HG02623 (cell line): ENCODE measurements around the gene TXNDC16.
"Not testable (repeated sequence)": the region's sequence is repeated elsewhere in the genome, so short reads cannot be mapped to it uniquely, and the experiment has no call there.

Source experiments
- ATAC-seq: cut with Tn5 transposase; IDR thresholded peaks from one replicate; pipeline ENCODE4 v1.9.1; 2021; ENCODE audit warnings: moderate library complexity; ENCODE audit not compliant: unreplicated experiment

Gene TXNDC16

GRCh38 chr14:52545584-52546317 lies 6.6 kb downstream of the TXNDC16 start:
- ATAC-seq: no peak

- ATAC-seq: no peak
These were observed 13.7 kb downstream of the TXNDC16 start for GRCh38 chr14:52538623-52539022.

DNA sequence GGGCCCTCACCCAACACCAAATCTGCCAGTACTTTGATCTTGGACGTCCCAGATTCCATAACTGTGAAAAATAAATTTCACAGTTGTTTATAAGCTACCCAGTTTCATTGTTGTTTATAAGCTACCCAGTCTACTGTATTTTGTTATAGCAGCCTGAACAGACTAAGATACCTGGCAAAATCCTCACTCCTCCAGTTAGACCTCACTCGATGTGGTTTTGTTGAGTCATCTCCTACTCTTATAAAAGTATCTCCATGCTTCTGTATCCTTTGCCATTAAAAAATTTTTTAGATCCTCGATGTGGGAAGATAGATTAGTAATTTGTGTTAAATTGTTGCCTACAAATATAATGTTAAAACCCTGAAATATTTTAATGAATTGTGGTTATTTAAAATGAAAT lies 16.0 kb downstream of the TXNDC16 start:
- ATAC-seq: no peak

- ATAC-seq: no peak
These were observed 20.8 kb downstream of the TXNDC16 start for GRCh38 chr14:52531481-52531880.

- no peak for ATAC-seq
These were observed 25.3 kb downstream of the TXNDC16 start for GRCh38 chr14:52527052-52527451.

GRCh38 chr14:52522581-52523345 lies 29.5 kb downstream of the TXNDC16 start:
- ATAC-seq: no peak

DNA sequence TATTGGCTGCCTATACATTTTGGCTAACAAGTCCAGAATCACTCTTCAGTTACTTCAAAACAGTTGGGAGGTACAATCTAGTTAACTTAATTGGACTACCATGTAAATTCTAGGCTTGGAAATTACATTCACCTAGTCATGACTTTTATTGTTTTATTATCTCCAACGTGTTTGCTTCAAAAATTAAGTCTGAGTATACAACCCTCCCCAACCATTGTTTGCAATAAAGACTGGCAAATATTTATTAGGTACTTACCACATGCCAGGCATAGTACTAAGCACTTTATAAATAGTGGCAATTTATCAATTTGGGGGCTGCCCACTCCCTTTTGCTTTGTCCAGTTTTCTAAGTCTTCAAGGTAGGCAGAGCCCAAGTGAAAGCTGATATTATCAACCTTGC lies 30.3 kb downstream of the TXNDC16 start:
- ATAC-seq: no peak

DNA sequence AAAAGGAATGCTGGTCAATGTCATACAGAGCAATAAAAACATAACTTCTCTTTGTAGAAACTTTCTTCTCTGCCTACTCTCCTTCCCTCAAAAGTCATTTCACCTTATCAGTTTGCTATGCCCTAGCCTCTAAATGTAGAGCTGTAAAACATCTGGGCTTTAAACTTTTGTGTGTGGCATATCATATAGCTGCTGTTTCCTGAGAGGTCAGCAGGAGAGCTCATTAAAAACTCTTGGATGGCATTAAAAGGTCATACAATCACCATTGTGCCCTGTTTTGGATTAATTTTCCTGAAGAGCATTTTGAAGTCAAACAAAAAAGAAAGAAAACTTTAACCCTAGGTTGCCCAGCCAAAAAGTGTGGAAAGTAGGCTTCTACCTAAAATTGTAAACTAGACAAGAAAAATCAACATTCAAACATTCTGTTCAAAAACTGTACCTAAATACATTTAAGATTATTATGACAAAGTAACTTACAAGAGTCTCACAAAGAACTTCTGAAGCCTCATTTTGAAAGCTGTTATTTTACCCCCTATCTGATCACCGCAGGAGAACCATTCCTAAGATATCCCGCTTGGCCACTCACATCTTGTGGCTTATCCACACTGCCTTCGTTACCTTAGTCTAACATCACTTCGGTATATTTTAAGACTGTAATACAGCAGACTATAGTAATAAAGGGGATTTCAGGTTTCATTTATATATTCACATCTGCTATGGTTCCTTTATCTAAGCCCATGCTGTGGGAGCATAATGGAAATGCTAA lies 38.1 kb downstream of the TXNDC16 start:
- no peak for ATAC-seq

DNA sequence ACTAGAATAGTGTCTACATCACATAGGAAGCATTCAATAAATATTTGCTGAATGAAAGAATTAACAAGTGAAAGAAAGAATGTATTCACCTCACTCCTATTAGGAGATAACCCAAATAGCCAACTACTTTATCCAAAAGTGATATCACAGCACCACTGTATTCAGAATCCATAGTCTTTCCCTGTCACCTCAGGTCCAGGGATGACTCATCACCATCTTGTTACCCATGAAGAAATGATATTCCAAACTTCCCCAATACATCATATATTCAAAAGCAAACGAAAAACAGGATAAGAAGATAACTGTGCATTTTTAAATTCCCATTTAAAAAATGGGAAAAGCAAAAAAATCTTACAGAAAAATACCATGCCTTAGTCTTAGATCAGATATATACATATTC lies 39.1 kb downstream of the TXNDC16 start:
- ATAC-seq: no peak

DNA sequence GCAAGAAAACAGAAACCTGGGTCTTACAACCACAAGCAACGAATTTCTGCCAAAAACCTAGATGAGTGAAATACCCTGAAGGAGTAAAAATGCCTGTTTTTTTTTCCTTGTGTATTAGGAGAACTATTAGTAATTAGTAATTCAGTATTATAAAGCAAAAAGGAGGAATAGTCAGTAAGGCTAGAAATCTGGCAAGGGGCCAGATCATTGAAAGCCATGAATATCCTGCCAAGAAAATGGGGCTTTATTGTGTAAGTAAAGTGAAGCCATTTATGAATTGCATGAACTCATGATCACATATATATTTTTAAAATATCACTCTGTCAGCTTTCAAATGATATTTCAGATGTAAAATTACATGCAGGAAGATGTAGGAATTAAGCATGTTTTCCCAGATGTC lies 57.9 kb downstream of the TXNDC16 start:
- ATAC-seq: no peak

- no peak for ATAC-seq
These were observed 66.8 kb downstream of the TXNDC16 start for GRCh38 chr14:52485350-52485960.

DNA sequence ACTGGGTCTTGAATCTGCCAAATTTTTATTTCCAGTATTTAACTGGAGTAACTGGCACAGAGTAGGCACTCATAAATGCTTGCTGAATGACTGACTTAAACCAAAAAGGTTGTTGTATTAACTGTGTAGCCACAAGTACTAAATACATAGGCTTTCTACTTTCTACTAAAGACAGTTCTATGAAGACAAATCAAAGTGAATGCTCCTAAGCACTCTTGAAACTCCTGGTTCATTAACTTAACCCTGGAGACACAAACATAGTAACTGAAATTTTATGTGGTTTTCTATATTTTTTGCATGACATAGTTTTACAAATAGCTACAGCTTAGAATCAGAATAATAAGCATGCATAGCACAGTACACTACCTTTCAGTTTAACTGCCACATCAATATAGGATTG lies 70.4 kb downstream of the TXNDC16 start:
- ATAC-seq: no peak

DNA sequence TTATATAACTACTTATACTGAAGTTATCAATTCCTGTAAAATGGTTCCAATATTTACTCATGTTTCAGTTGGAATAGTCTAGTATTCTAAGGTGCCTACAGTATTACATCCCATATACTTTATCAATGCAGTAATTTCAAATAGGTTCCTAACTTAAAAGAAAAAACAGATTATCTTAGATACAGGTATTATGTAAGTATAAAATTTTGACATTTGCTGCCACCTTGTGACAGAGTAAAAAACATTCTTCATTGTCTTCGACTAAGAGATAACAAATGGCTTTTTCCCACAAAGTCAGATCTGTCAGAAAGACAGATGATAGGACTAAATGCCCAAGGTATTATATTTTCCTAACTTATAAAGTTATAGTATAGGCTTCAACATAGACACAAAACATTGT lies 78.7 kb downstream of the TXNDC16 start:
- no peak for ATAC-seq

GRCh38 chr14:52472728-52473127 lies 79.6 kb downstream of the TXNDC16 start:
- ATAC-seq: no peak

DNA sequence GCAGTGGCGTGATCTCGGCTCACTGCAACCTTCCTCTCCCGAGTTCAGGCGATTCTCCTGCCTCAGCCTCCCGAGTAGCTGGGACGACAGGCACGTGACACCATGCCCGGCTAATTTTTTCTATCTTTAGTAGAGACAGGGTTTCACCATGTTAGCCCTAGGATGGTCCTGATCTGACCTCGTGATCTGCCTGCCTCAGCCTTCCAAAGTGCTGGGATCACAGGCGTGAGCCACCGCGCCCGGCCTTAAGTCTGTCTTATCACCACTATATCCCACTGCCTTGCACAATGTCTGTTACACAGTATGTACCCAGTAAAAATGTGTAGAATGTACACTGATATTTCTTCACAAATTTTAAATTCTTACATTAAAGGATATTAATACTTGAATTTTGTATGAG lies 80.1 kb downstream of the TXNDC16 start:
- not testable (repeated sequence) for ATAC-seq

GRCh38 chr14:52467515-52468266 lies 84.6 kb downstream of the TXNDC16 start:
- no peak for ATAC-seq

GRCh38 chr14:52464175-52464574 lies 88.1 kb downstream of the TXNDC16 start:
- ATAC-seq: no peak

GRCh38 chr14:52463375-52463774 lies 88.9 kb downstream of the TXNDC16 start:
- no peak for ATAC-seq

DNA sequence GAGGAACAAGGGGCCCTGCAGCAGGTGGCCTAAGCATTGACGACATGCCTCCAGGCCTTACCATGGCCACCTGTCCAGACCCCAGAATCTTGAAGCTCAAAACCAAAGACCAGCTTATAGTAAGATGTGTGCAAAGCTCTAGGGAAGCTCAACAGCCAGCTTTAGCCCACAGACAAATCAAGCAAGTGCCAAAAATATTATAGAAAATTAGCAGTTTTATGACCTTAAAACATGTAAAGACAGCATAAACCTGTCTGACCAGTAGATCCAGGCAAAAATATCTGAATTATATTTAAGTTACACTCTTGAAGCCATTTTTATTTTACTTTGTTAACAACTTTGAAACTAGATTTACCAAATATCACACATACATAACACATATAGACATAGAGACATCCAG lies 90.6 kb downstream of the TXNDC16 start:
- ATAC-seq: no peak

DNA sequence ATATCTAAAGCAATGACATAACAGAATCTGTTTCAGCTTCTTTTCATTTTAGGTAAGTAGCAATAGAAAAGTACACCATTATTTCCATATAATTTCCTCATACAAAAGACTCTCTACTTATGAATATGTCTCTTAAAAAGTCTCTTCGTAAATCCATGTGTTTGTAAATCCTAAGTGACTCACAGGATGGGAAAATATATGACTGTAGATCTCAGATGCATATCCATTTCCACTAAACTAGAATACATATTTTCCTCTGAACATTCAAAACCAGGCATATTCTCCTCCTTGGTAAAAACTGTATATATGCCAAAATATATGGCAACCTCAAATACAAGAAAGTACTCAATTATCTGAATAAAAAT lies 93.6 kb downstream of the TXNDC16 start:
- no peak for ATAC-seq

DNA sequence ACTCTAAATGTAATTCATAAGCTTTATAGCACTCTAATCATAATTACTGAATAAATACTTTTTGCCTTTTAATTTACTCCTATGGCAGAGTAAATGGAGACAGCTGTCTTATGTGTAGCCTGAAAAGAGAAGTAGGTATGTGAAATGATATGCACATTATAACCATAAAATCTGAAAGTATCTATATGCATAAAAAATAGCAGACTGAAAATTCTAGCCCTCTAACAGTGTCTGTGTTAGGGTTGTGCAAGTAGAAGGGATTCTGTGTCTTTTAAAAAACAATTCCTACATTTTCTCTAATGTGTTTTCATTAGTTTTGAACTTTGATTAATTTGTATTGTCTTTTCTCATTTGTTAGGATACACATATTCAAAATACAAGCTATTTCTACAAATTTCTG lies 94.9 kb downstream of the TXNDC16 start:
- ATAC-seq: no peak
